ENCODE measurements around the gene POC1A.

- TF ChIP-seq POLR2A (IDR thresholded peaks at IDR 0.05; ENCODE audit: low read length) (no peak), GATA1 (IDR thresholded peaks at IDR 0.05; ENCODE audit: low read depth, low read length) (no peak)
These were observed 43.2 kb upstream of the POC1A start for GRCh38 chr3:52197499-52197841.

Data from erythroblast (primary cell).